ENCODE measurements around the gene AIFM1.

The AIFM1 gene

GRCh38 chrX:130090364-130090763, 75.3 kb downstream of the AIFM1 start:
- no peak for DNase-seq (ENCODE audit: low read depth)

GRCh38 chrX:130086447-130087206, 79.0 kb downstream of the AIFM1 start:
- DNase-seq (ENCODE audit: low read depth) = no peak

- no peak for DNase-seq (ENCODE audit: low read depth)
These were observed 79.8 kb downstream of the AIFM1 start for GRCh38 chrX:130085551-130086446.

GRCh38 chrX:130084631-130085237, 80.9 kb downstream of the AIFM1 start:
- no peak for DNase-seq (ENCODE audit: low read depth)

- DNase-seq (ENCODE audit: low read depth) = no peak
These were observed 81.8 kb downstream of the AIFM1 start for GRCh38 chrX:130083656-130084382.

- no peak for DNase-seq (ENCODE audit: low read depth)
These were observed 82.5 kb downstream of the AIFM1 start for GRCh38 chrX:130083107-130083490.

GRCh38 chrX:130082244-130083106, 83.2 kb downstream of the AIFM1 start:
- no peak for DNase-seq (ENCODE audit: low read depth)

- DNase-seq (ENCODE audit: low read depth) = no peak
These were observed 84.1 kb downstream of the AIFM1 start for GRCh38 chrX:130081421-130082045.

GRCh38 chrX:130080791-130081367, 84.8 kb downstream of the AIFM1 start:
- DNase-seq (ENCODE audit: low read depth) = no peak

- peak; percentile 50 for DNase-seq (ENCODE audit: low read depth)
These were observed 85.7 kb downstream of the AIFM1 start for GRCh38 chrX:130079824-130080406.
